ENCODE measurements around the gene COBLL1.

GRCh38 chr2:164796999-164797398 lies 44.6 kb downstream of the COBLL1 start:
- TF ChIP-seq, protein P1, sequence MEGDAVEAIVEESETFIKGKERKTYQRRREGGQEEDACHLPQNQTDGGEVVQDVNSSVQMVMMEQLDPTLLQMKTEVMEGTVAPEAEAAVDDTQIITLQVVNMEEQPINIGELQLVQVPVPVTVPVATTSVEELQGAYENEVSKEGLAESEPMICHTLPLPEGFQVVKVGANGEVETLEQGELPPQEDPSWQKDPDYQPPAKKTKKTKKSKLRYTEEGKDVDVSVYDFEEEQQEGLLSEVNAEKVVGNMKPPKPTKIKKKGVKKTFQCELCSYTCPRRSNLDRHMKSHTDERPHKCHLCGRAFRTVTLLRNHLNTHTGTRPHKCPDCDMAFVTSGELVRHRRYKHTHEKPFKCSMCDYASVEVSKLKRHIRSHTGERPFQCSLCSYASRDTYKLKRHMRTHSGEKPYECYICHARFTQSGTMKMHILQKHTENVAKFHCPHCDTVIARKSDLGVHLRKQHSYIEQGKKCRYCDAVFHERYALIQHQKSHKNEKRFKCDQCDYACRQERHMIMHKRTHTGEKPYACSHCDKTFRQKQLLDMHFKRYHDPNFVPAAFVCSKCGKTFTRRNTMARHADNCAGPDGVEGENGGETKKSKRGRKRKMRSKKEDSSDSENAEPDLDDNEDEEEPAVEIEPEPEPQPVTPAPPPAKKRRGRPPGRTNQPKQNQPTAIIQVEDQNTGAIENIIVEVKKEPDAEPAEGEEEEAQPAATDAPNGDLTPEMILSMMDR (IDR thresholded peaks at IDR 0.05) = no peak
- TF ChIP-seq POLR2A (IDR thresholded peaks at IDR 0.05) = no peak

Measured in right lobe of liver (tissue), 4 donors.